ENCODE measurements around the gene RYR3.

Gene RYR3

DNA sequence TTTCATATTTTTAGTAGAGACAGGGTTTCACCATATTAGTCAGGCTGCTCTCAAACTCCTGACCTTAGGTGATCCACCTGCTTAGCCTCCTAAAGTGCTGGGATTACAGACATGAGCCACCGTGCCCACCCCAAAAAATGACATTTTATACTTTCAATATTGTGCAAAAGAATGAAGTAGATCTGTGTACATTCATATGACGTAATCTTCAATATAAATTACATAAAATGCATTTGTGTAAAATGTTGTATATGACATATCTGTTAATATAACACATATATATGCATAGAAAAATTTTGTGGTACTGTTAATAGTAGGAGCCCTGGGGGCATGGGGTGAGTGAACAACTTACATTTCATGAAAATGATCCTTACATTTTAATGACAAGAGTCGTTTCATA lies 71.7 kb downstream of the RYR3 start:
- DNase-seq (ENCODE audit: low read depth, low spot score), result no peak

GRCh38 chr15:33384307-33384706 lies 73.5 kb downstream of the RYR3 start:
- no peak for DNase-seq (ENCODE audit: low read depth, low spot score)

GRCh38 chr15:33392453-33392852 lies 81.7 kb downstream of the RYR3 start:
- DNase-seq (ENCODE audit: low read depth, low spot score), result peak; percentile 6

- no peak for DNase-seq (ENCODE audit: low read depth, low spot score)
Measured at GRCh38 chr15:33393546-33393945, 82.8 kb downstream of the RYR3 start.

- no peak for DNase-seq (ENCODE audit: low read depth, low spot score)
Measured at GRCh38 chr15:33395321-33395720, 84.6 kb downstream of the RYR3 start.

- no peak for DNase-seq (ENCODE audit: low read depth, low spot score)
Measured at GRCh38 chr15:33395846-33396245, 85.1 kb downstream of the RYR3 start.

DNA sequence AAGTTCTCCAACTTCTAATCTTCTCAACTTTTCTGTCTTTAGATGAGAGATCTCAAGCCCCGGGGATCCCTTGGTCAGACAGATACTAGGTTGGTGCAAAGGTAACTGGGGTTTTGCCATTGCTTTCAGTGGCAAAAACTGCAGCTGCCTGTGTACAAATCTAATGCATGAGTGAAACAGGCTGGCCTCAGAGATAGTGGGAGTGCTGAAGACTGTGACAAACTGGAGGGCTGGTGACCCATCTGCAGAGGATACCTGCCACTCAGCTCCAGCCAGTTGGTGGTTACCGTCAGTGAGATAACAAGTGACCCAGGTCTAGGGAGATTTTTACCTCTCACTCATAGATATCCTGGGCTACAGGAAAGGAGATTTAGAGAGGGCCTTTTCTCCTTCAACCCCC lies 85.7 kb downstream of the RYR3 start:
- no peak for DNase-seq (ENCODE audit: low read depth, low spot score)

GRCh38 chr15:33398555-33398954 lies 87.8 kb downstream of the RYR3 start:
- no peak for DNase-seq (ENCODE audit: low read depth, low spot score)

DNA sequence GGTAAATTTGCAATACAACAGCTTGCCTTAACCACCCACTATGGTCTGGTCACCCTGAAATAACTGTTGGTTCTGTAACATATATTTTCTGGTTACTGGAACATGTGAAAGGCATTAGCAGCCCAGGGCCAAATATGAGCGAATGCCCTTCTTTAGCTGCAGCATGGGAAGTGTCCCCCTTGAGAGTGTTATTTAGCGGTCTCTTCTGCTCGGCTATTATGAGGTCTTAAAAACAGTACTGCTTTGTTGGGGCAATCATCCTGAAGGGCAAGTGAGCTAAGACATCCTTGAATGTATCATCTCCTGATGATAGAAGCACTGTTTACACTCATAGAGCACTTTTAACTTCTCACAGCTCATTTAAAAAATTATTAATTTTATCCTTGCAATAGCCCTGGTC lies 90.2 kb downstream of the RYR3 start:
- DNase-seq (ENCODE audit: low read depth, low spot score), result no peak

DNA sequence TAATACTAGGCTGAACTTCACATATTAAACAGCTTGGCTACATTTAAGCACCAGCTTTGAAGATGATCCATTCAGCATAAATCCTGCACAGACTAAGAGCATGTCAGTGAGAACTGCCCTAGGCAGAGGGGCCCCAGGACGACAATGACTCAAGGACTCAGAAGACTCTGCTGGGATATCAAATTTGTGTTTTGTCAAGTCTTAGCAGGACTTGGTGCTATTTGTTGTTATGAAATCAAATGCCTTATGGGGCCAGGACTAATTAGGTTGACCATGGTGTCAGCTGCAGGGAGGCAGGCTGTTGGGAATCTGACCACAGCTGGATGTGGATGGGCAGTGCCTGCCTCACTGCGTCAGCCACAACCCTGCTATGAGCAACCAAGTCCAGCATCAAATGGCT lies 91.8 kb downstream of the RYR3 start:
- no peak for DNase-seq (ENCODE audit: low read depth, low spot score)

GRCh38 chr15:33405096-33405495 lies 94.3 kb downstream of the RYR3 start:
- no peak for DNase-seq (ENCODE audit: low read depth, low spot score)

GRCh38 chr15:33411596-33412540 lies 101.1 kb downstream of the RYR3 start:
- DNase-seq (ENCODE audit: low read depth, low spot score), result no peak

- no peak for DNase-seq (ENCODE audit: low read depth, low spot score)
Measured at GRCh38 chr15:33419701-33420100, 108.9 kb downstream of the RYR3 start.

DNA sequence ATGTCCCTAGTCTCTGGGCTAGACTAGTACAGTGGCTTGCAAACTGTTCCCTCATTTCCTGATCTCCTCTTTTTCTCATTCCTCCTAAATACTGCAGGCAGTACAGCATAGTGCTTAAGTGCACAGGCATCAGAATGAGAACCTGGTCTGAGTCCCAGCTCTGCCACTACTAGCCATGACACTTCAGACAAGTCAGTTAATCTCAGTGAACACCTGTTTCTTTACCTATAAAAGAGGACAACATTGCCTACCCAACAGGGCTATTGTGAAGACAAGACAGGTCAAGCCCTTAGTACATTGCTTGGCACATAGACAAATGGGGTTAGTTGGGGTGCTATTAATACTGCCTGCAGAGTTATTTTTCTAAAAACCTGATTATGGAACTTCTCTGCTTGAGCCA lies 113.3 kb downstream of the RYR3 start:
- no peak for DNase-seq (ENCODE audit: low read depth, low spot score)

GRCh38 chr15:33425142-33425541 lies 114.4 kb downstream of the RYR3 start:
- no peak for DNase-seq (ENCODE audit: low read depth, low spot score)

- no peak for DNase-seq (ENCODE audit: low read depth, low spot score)
Measured at GRCh38 chr15:33430577-33430976, 119.8 kb downstream of the RYR3 start.

DNA sequence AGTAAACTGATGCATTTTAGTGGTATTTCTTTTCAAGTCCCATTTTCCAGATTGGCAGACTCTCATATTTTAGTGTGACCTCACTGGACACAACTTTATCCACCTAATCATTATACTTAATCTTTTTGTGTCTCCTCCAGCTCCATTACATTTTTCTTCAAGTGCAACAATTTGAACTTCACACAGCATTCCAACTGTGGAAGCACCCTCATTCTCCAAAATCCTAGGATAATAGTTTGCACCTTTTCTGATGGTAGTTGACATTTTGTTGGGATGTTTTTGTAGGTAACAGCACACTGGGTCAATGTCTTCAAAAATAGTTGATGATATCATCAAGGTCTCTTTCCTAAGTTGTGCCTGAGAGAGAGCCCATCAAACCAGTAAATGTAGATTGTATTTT lies 123.1 kb downstream of the RYR3 start:
- no peak for DNase-seq (ENCODE audit: low read depth, low spot score)

DNA sequence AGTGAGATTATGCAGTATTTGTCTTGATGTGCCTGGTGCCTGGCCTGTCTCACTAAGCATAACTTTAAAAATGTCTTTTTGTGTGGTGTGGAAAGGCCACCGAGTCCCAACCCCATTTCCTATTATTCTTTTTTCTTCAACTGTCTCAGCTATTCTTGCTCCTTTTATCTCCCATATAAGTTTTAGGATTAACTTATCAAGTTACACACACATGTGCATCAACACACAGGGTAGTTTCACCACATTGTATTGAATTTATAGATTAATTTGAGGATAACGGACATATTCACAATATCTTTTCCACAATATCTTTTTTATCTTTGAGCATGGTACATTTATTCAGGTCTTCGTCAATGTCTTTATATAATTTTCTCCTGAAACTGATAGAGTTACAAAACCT lies 127.6 kb downstream of the RYR3 start:
- DNase-seq (ENCODE audit: low read depth, low spot score), result no peak

GRCh38 chr15:33440900-33441299 lies 130.1 kb downstream of the RYR3 start:
- no peak for DNase-seq (ENCODE audit: low read depth, low spot score)

DNA sequence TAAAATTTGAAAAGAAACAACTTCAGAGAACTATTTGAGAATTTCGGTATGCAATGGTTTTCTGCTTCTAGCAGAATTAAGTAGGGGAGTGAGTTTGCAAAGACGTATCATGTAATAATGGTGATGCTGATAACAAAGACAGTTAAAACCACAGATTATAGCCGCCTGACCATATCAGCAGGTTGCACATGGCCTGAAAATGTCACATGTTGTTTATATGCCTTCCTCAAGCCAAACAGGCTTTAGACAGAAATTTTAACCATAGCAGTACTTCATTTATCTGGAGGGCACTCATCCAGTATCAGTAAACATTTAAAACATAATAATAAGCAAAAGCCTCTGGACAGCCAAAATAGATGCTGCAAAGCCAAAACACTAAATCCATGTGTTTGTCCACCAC lies 131.7 kb downstream of the RYR3 start:
- DNase-seq (ENCODE audit: low read depth, low spot score), result no peak

DNA sequence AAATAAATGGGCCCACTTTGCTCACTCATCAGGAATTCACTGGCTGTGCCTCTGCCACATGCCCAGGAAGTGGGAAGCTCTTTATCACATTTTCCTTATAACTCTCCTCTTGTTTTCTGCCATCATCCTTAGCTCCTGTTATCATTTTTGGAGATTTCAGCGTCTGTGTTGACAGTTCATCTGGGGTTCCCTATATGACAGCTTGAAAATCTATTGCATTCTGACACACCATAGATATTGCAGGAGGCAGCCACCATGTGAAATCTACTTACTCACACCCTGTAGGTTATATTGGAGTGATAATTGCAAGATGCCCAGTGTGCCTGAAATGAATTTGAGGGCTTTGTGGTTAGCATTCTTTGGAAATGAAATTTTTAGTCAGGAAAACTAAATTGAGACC lies 132.9 kb downstream of the RYR3 start:
- no peak for DNase-seq (ENCODE audit: low read depth, low spot score)

GRCh38 chr15:33445984-33446383 lies 135.2 kb downstream of the RYR3 start:
- no peak for DNase-seq (ENCODE audit: low read depth, low spot score)

GRCh38 chr15:33448151-33448550 lies 137.4 kb downstream of the RYR3 start:
- peak; percentile 26 for DNase-seq (ENCODE audit: low read depth, low spot score)

All from ELF-1 (cell line).